SK-N-SH treated with all-trans-retinoic acid at 6 μM for 48 hours (cell line): ENCODE data around the gene ZG16.

ENCODE experiments used
- POU6F1 ChIP-seq: fragments of 250-450 bp; sonication (Bioruptor Pico); IDR thresholded peaks from 2 replicates; pipeline ENCODE4 v1.8.0; 2021; ENCODE audit warnings: low read depth, mild to moderate bottlenecking, moderate library complexity, borderline replicate concordance
- ZFP3 ChIP-seq: fragments of 250-450 bp; sonication (Bioruptor Pico); IDR thresholded peaks from 2 replicates; pipeline ENCODE4 v1.5.0; 2020; ENCODE audit warnings: mild to moderate bottlenecking, moderate library complexity

GRCh38 chr16:29734786-29735185 is 43.3 kb upstream of the ZG16 start:
- TF ChIP-seq POU6F1 (CRISPR knock-in tag) (no peak), ZFP3 (CRISPR knock-in tag) (no peak)
